HEK293 (cell line): ENCODE measurements around the gene LAMA4.

Experiments used
- CTCF ChIP-seq: fragments of 450-650 bp; formaldehyde crosslinking; IDR thresholded peaks from 2 replicates; pipeline ENCODE4 v1.5.1; 2016; ENCODE audit warnings: missing biosample characterization, missing genetic modification characterization
- TCF7L2 ChIP-seq: IDR thresholded peaks from 2 replicates; pipeline ENCODE4 v1.6.1; 2011; ENCODE audit warnings: low read depth, mild to moderate bottlenecking, inconsistent platforms, low read length, moderate library complexity, borderline replicate concordance
- ZBTB11 ChIP-seq: fragments of 450-650 bp; formaldehyde crosslinking; conservative IDR thresholded peaks from 2 replicates; pipeline ENCODE4 v1.5.1; 2016; ENCODE audit warnings: low read depth, missing biosample characterization, missing genetic modification characterization
- ZBTB21 ChIP-seq: fragments of 450-650 bp; formaldehyde crosslinking; IDR thresholded peaks from 2 replicates; pipeline ENCODE4 v1.5.1; 2017; ENCODE audit warnings: missing biosample characterization, missing genetic modification characterization
- ZBTB49 ChIP-seq: fragments of 450-650 bp; formaldehyde crosslinking; IDR thresholded peaks from 2 replicates; pipeline ENCODE4 v1.5.1; 2016; ENCODE audit warnings: missing biosample characterization, missing genetic modification characterization, low read depth
- ZBTB8A ChIP-seq: fragments of 450-650 bp; formaldehyde crosslinking; IDR thresholded peaks from 2 replicates; pipeline ENCODE4 v1.5.1; 2016; ENCODE audit warnings: missing biosample characterization, missing genetic modification characterization
- ZNF121 ChIP-seq: fragments of 450-650 bp; formaldehyde crosslinking; IDR thresholded peaks from 2 replicates; pipeline ENCODE4 v1.5.1; 2016; ENCODE audit warnings: missing biosample characterization, missing genetic modification characterization
- ZNF239 ChIP-seq: fragments of 450-650 bp; formaldehyde crosslinking; IDR thresholded peaks from 2 replicates; pipeline ENCODE4 v1.5.1; 2016; ENCODE audit warnings: missing biosample characterization, missing genetic modification characterization
- ZNF791 ChIP-seq: fragments of 450-650 bp; formaldehyde crosslinking; IDR thresholded peaks from 2 replicates; pipeline ENCODE4 v1.5.1; 2016; ENCODE audit warnings: missing biosample characterization, missing genetic modification characterization
- TF ChIP-seq, protein P1 (sequence below): IDR thresholded peaks from 2 replicates; pipeline ENCODE4 v1.6.1; 2011; ENCODE audit warnings: mild to moderate bottlenecking, low read depth, low read length, borderline replicate concordance
- TF ChIP-seq, protein P2 (sequence below): fragments of 450-650 bp; formaldehyde crosslinking; IDR thresholded peaks from 2 replicates; pipeline ENCODE4 v1.5.1; 2016; ENCODE audit warnings: missing biosample characterization, missing genetic modification characterization

DNA sequence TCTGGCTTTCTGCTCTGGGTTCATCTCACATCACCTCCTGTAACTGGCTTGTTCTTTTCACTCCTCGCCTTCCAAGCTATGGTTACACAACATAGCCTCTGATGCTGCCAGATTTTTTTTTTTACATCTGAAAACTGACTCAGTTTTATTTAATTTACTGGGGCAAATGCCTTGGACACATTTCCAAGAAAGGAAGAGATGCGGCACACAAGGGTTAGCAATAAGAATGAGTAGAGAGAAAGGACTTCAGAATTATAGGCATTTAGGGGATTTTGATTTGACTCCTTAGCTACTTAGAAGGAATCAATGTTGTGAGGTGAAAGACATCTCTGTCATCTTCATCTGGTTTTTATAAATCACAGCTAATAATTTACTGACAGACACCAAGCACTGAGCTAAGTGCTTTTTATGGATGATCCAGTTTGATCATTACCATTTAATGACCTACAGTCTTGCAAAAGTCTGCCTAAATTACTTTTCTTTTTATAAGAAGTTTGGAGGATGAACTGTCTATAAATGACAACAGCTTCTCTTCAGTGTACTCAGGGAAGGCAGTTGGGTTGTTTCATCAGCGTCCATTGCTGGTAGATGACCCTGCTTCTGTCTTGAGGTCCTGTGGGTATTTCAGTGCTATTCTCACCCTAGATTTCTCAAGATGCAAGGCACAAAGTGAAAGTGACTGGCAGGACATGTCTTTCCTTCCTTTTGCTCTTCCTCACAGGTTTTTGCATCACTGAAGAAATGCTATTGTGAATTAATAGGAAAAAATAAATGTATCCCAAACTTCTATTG, 31.1 kb downstream of the LAMA4 start:
- TF ChIP-seq CTCF (no peak), ZBTB11 (tag by site-specific recombination) (no peak), ZBTB21 (tag by site-specific recombination) (no peak), ZNF239 (tag by site-specific recombination) (no peak), TCF7L2 (no peak), ZNF121 (no peak), ZNF791 (no peak), ZBTB8A (tag by site-specific recombination) (no peak), ZBTB49 (no peak)
- TF ChIP-seq, protein P1, sequence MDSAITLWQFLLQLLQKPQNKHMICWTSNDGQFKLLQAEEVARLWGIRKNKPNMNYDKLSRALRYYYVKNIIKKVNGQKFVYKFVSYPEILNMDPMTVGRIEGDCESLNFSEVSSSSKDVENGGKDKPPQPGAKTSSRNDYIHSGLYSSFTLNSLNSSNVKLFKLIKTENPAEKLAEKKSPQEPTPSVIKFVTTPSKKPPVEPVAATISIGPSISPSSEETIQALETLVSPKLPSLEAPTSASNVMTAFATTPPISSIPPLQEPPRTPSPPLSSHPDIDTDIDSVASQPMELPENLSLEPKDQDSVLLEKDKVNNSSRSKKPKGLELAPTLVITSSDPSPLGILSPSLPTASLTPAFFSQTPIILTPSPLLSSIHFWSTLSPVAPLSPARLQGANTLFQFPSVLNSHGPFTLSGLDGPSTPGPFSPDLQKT, result no peak
- TF ChIP-seq, protein P2, sequence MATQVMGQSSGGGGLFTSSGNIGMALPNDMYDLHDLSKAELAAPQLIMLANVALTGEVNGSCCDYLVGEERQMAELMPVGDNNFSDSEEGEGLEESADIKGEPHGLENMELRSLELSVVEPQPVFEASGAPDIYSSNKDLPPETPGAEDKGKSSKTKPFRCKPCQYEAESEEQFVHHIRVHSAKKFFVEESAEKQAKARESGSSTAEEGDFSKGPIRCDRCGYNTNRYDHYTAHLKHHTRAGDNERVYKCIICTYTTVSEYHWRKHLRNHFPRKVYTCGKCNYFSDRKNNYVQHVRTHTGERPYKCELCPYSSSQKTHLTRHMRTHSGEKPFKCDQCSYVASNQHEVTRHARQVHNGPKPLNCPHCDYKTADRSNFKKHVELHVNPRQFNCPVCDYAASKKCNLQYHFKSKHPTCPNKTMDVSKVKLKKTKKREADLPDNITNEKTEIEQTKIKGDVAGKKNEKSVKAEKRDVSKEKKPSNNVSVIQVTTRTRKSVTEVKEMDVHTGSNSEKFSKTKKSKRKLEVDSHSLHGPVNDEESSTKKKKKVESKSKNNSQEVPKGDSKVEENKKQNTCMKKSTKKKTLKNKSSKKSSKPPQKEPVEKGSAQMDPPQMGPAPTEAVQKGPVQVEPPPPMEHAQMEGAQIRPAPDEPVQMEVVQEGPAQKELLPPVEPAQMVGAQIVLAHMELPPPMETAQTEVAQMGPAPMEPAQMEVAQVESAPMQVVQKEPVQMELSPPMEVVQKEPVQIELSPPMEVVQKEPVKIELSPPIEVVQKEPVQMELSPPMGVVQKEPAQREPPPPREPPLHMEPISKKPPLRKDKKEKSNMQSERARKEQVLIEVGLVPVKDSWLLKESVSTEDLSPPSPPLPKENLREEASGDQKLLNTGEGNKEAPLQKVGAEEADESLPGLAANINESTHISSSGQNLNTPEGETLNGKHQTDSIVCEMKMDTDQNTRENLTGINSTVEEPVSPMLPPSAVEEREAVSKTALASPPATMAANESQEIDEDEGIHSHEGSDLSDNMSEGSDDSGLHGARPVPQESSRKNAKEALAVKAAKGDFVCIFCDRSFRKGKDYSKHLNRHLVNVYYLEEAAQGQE, result no peak
